HepG2 (cell line): ENCODE measurements around the gene VPS11.

ENCODE experiments used
- CEBPB ChIP-seq: IDR thresholded peaks from 2 replicates; pipeline ENCODE4 v1.6.1; 2011; ENCODE audit warnings: low read depth, low read length, improper control_type of control experiment, borderline replicate concordance
- ESRRA ChIP-seq: sonication (generic); formaldehyde crosslinking; IDR thresholded peaks from 2 replicates; pipeline ENCODE4 v1.5.1; 2020; ENCODE audit warnings: mild to moderate bottlenecking, low read depth, missing genetic modification reagents
- FOXO4 ChIP-seq: sonication (generic); formaldehyde crosslinking; conservative IDR thresholded peaks from 2 replicates; pipeline ENCODE4 v1.8.1; 2023; ENCODE audit warnings: missing genetic modification reagents
- ISL2 ChIP-seq: sonication (generic); formaldehyde crosslinking; IDR thresholded peaks from 2 replicates; pipeline ENCODE4 v1.5.0; 2020; ENCODE audit warnings: missing genetic modification reagents
- MAFG ChIP-seq: sonication (generic); formaldehyde crosslinking; IDR thresholded peaks from 2 replicates; pipeline ENCODE4 v1.5.1; 2020; ENCODE audit warnings: mild to moderate bottlenecking, missing genetic modification reagents
- MXD3 ChIP-seq: IDR thresholded peaks from 2 replicates; pipeline ENCODE4 v1.6.1; 2016; ENCODE audit warnings: mild to moderate bottlenecking, missing biosample characterization, missing genetic modification reagents
- RFX5 ChIP-seq: IDR thresholded peaks from 2 replicates; pipeline ENCODE4 v1.6.1; 2011; ENCODE audit warnings: low read depth, low read length, improper control_type of control experiment
- ZBTB7A ChIP-seq: sonication (generic); formaldehyde crosslinking; IDR thresholded peaks from 2 replicates; pipeline ENCODE4 v1.8.0; 2022; ENCODE audit warnings: mild to moderate bottlenecking, missing genetic modification reagents
- ZNF138 ChIP-seq: sonication (generic); formaldehyde crosslinking; IDR thresholded peaks from 2 replicates; pipeline ENCODE4 v1.5.0; 2020; ENCODE audit warnings: mild to moderate bottlenecking, low read depth, missing genetic modification reagents
- ZNF234 ChIP-seq: sonication (generic); formaldehyde crosslinking; conservative IDR thresholded peaks from 2 replicates; pipeline ENCODE4 v1.5.1; 2020; ENCODE audit warnings: mild to moderate bottlenecking, missing genetic modification reagents
- ZNF282 ChIP-seq: fragments of 450-650 bp; IDR thresholded peaks from 2 replicates; pipeline ENCODE4 v1.6.1; 2018; ENCODE audit not compliant: partially characterized antibody
- ZNF704 ChIP-seq: sonication (generic); formaldehyde crosslinking; IDR thresholded peaks from 2 replicates; pipeline ENCODE4 v1.8.1; 2023; ENCODE audit warnings: mild to moderate bottlenecking, inconsistent platforms, moderate library complexity, missing genetic modification reagents, borderline replicate concordance
- ZNF740 ChIP-seq: sonication (generic); formaldehyde crosslinking; IDR thresholded peaks from 2 replicates; pipeline ENCODE4 v1.4.0; 2020; ENCODE audit warnings: missing genetic modification reagents

GRCh38 chr11:119126675-119127268, 59.2 kb downstream of the VPS11 start:
- TF ChIP-seq ZNF704 (no peak), RFX5 (no peak), CEBPB (no peak), ESRRA (no peak), MAFG (CRISPR knock-in tag) (no peak), ZBTB7A (CRISPR knock-in tag) (no peak), MXD3 (no peak), ISL2 (CRISPR knock-in tag) (no peak), ZNF138 (no peak), ZNF740 (CRISPR knock-in tag) (no peak), ZNF282 (no peak), FOXO4 (CRISPR knock-in tag) (no peak), ZNF234 (CRISPR knock-in tag) (no peak)
